SK-N-MC (cell line): ENCODE measurements around the gene N4BP3.

ENCODE experiments used
- EZH2 ChIP-seq: fragments of 200-600 bp; sonication (generic); IDR thresholded peaks from one replicate; pipeline ENCODE4 v1.6.1; 2017; ENCODE audit warnings: antibody characterized with exemption
- FOXP2 ChIP-seq: optimal IDR thresholded peaks from 2 replicates; pipeline ENCODE3; 2011; ENCODE audit warnings: mild to moderate bottlenecking, moderate library complexity; ENCODE audit not compliant: insufficient read depth; ENCODE audit errors: extremely low read length, control extremely low read depth
- POLR2AphosphoS5 ChIP-seq: IDR thresholded peaks from 2 replicates; pipeline ENCODE4 v1.6.1; 2012; ENCODE audit warnings: mild to moderate bottlenecking, low read depth, low read length, borderline replicate concordance

- TF ChIP-seq POLR2AphosphoS5 (no peak), EZH2 (no peak), FOXP2 (no peak)
Observed at GRCh38 chr5:178123966-178124925, 10.9 kb downstream of the N4BP3 start.
